ACHN (cell line): ENCODE data around the gene ASTN2.

Source experiments
- DNase-seq: peaks from one replicate; pipeline ENCODE4 v3.0.0-alpha.2; 2015
- in situ Hi-C: cut with HindIII; loops from 2 replicates; pipeline ENCODE4 v1.10.0; 2017; ENCODE audit warnings: low sequenced_read_pairs, low pct_ligation_motif_present, low pct_unique_long_range_greater_than_20kb

Gene ASTN2

DNA sequence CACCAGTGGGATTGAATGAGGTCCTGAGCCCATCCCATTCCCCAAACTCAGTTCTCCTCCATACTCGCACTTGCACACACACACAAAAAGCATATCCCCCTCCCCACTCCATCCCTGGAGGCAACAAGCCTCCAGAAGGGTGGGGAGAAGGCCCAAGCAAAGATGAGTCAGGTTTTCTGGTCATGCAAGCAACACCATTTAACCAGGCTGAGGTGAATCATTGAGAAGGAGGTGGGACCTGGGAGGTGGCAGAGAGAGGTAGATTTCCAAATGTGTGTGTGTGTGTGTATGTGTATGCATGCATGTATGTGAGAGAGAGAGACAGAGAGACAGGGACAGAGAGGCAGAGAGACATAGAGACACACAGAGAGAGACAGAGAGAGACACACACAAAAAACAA lies 913.0 kb downstream of the ASTN2 start:
- in situ Hi-C loops, result no loop called here
- DNase-seq, result peak; percentile 76

- peak; percentile 87 for DNase-seq
- in situ Hi-C loops, result no loop called here
These were observed 914.6 kb downstream of the ASTN2 start for GRCh38 chr9:116499986-116500871.

DNA sequence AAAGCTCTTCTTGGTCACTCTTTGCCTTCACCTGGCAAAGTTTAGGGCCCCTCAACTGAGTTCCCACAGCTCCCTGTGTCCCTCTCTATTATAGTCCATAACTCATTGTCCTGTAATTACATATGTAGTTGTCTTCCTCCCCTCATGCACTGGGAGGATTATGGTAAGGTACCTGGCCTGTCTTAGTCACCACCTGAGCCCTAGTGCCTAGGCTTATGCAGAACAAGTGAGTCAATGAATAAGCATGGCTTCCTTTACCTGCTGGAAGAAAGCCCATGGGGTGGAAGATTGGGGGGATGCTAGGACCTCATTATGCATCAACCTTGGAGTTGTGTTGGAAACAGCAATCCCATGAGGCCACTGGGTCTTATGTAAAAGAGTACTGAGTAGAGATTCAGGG lies 915.4 kb downstream of the ASTN2 start:
- DNase-seq, result no peak
- in situ Hi-C loops, result no loop called here

- in situ Hi-C loops, result no loop called here
- DNase-seq, result no peak
These were observed 917.6 kb downstream of the ASTN2 start for GRCh38 chr9:116497095-116497890.

GRCh38 chr9:116496167-116496566 lies 918.7 kb downstream of the ASTN2 start:
- in situ Hi-C loops, result no loop called here
- no peak for DNase-seq

GRCh38 chr9:116495725-116496124 lies 919.1 kb downstream of the ASTN2 start:
- no peak for DNase-seq
- in situ Hi-C loops, result no loop called here

DNA sequence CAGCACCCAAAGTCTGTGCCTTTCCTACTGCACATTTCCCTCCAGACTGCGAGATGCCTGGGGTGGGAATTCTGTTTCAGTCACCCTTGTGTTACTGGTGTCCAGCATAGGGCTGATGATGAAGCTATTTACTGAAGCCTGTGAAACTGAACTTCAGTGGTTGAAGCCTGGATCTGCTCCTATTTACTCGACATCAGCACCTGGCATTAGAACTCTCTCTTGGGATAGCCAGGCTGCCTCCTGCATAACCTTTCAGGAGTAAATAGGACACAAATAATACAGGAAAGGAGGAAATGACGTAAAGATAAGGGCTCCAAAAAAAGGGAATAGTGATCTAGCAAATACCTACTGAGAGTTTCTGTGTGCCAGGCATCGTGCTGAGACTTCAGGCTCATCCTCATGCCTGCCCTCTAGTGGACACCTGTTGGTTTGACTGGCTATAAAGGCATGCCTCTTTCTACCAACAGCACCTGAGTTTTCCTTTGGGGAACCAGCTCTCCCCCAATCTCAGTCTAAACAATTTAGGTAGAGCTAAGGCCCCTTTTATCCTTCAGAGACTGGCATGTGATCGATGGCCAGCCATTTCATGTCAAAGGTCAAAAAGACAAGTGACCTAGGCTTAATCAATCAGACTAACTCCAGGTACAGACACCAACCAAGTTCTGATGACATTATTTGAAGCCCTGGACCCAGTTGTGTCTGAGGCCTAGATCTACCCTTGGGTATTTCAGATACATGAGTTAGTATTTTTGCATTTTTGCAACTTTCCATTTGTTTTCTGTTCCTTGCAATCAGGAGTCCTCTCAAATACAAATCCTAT lies 919.8 kb downstream of the ASTN2 start:
- in situ Hi-C loops, result no loop called here
- peak; percentile 23 for DNase-seq

GRCh38 chr9:116493183-116493860 lies 921.5 kb downstream of the ASTN2 start:
- no peak for DNase-seq
- in situ Hi-C loops, result no loop called here

- no peak for DNase-seq
- in situ Hi-C loops, result no loop called here
These were observed 923.2 kb downstream of the ASTN2 start for GRCh38 chr9:116491659-116492058.

- in situ Hi-C loops, result no loop called here
- no peak for DNase-seq
These were observed 923.6 kb downstream of the ASTN2 start for GRCh38 chr9:116491219-116491618.

DNA sequence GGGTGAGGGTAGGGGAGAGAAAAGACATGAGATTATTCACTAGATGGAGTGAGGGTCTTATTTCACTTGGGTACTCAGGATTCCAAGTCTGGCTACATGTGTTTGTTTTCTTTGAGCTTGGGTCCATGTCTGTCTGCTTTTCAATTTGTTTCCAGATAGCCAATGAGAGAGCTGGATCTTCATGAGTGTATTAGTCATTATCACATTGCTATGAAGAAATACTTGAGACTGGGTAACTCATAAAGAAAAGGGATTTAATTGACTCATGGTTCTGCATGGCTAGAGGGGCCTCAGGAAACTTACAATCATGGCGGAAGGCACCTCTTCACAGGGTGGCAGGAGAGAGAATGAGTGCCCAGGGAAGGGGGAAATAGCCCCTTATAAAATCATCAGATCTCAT lies 924.5 kb downstream of the ASTN2 start:
- in situ Hi-C loops, result no loop called here
- no peak for DNase-seq

DNA sequence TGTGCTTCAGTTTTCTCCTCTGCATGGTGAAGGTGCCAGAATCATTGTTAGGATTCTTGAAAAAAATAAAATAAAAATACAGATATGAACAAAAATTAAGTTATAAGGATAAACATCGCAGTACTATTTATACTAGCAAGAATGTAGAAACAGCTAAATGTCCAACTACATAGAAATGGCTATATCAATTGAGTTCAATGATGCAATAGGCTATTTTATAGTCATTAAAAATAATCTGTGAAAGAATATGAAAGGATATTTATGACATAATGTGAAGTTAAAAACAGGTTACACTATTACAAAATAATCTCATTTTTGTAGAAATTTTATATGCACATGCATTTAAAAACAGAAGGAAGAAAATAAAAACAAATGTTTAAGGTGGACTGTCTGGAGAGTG lies 926.5 kb downstream of the ASTN2 start:
- in situ Hi-C loops, result no loop called here
- no peak for DNase-seq

DNA sequence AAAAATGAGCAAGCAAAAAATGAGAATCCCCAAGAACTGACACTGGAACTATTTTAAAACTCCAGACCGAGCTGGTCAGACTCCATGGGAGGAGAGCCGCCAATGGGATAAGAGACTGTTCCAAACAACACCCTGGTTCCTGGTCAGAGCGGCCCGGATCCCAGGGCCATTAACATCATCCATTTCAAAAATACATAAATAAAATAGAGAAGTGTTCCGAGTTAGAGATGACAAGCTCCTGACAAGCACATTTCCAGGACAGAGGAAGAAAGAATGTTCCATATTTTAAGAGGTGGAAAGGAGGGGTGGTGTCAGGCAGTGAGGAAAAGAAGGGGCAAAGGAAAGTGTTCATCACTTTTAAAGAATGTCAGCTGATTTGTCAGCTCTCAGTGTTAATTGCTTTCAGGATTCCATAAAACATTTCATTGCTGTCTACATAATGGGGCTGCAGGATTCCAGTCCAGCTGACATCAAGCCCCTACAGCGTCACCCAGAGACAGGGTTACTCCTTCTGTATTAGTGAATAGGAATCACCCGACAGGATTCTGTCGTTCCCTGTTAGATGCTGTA lies 930.3 kb downstream of the ASTN2 start:
- no peak for DNase-seq
- in situ Hi-C loops, result no loop called here

GRCh38 chr9:116483622-116484491 lies 931.0 kb downstream of the ASTN2 start:
- in situ Hi-C loops, result no loop called here

GRCh38 chr9:116482740-116483139 lies 932.1 kb downstream of the ASTN2 start:
- in situ Hi-C loops, result no loop called here
- DNase-seq, result no peak

More at GRCh38 chr9:116483622-116484491, 931.0 kb downstream of the ASTN2 start:
- no peak for DNase-seq

DNA sequence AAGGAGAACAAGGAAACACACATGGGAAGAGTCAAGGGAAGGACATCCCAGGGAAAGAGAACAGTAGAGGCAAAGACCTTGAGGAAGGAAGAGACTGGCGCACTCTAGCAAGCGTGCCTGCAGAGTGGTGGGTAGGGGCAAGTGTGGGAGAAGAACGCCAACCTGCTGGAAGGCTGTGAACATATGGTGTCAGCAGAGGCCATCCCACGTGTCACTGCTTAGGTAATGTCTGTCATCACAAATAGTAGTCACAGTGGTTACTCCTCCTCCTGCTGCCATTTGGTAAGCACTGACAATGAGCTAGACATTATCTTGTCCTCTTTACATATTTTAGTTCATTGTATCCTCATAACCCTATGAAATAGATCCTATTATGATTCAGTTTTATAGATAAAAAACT lies 934.2 kb downstream of the ASTN2 start:
- DNase-seq, result no peak
- in situ Hi-C loops, result no loop called here

- no peak for DNase-seq
- in situ Hi-C loops, result no loop called here
These were observed 934.9 kb downstream of the ASTN2 start for GRCh38 chr9:116479967-116480366.
